Esophagus mucosa (tissue), 1 donor: ENCODE data around the gene PSMC5. TPM values are rescaled to one million over a fixed set of nuclear protein-coding genes. Genes with fewer than 3 reads are reported as not detected.
A peak's percentile ranks its signal among the peaks of the same experiment; 100 is the strongest.
"Not testable (repeated sequence)": the region's sequence is repeated elsewhere in the genome, so short reads cannot be mapped to it uniquely, and the experiment has no call there.

ENCODE experiments used
- ATAC-seq: fragments of 200-7000 bp; cut with Tn5 transposase; one replicate; pipeline ENCODE4 v1.9.1; 2020
- total RNA-seq: library from RNA; stranded (reverse); gene quantifications from one replicate; pipeline ENCODE4 v1.2.4, GENCODE V29; 2023
- donor health status: DM: yes; HTN: yes; CAD: no.

Gene PSMC5
- 102 TPM for total RNA-seq

- ATAC-seq: peak; percentile 86
These were observed at the start of gene PSMC5, which contains the start of gene FTSJ3 for GRCh38 chr17:63827002-63827800. PSMC5 (plus strand) TSS chr17:63827431; CDS start chr17:63827491, 60 bp downstream. FTSJ3 (minus strand) TSS chr17:63827663; CDS start chr17:63826902, 761 bp downstream.

GRCh38 chr17:63780507-63780906 is 46.7 kb upstream of the PSMC5 start:
- peak; percentile 74 for ATAC-seq

- ATAC-seq: no peak
These were observed 46.3 kb upstream of the PSMC5 start for GRCh38 chr17:63780928-63781327.

- ATAC-seq: no peak
These were observed 43.7 kb upstream of the PSMC5 start for GRCh38 chr17:63783522-63783921.

GRCh38 chr17:63785556-63785955 is 41.7 kb upstream of the PSMC5 start:
- ATAC-seq: no peak

- ATAC-seq: no peak
These were observed 41.1 kb upstream of the PSMC5 start for GRCh38 chr17:63786117-63786516.

GRCh38 chr17:63786971-63787711 is 40.1 kb upstream of the PSMC5 start:
- ATAC-seq: peak; percentile 99

- no peak for ATAC-seq
These were observed 37.2 kb upstream of the PSMC5 start for GRCh38 chr17:63790057-63790456.

- ATAC-seq: no peak
These were observed 35.0 kb upstream of the PSMC5 start for GRCh38 chr17:63792055-63792729.

- not testable (repeated sequence) for ATAC-seq
These were observed 30.9 kb upstream of the PSMC5 start for GRCh38 chr17:63796375-63796774.

- no peak for ATAC-seq
These were observed 28.6 kb upstream of the PSMC5 start for GRCh38 chr17:63798572-63799106.

- ATAC-seq: no peak
These were observed 26.4 kb upstream of the PSMC5 start for GRCh38 chr17:63800783-63801182.

- ATAC-seq: no peak
These were observed 22.9 kb upstream of the PSMC5 start for GRCh38 chr17:63804328-63804727.

- ATAC-seq: no peak
These were observed 21.6 kb upstream of the PSMC5 start for GRCh38 chr17:63805591-63805990.

- ATAC-seq: no peak
These were observed 17.3 kb upstream of the PSMC5 start for GRCh38 chr17:63809970-63810369.

- ATAC-seq: no peak
These were observed 11.1 kb upstream of the PSMC5 start for GRCh38 chr17:63816123-63816522.

GRCh38 chr17:63816669-63817068 is 10.6 kb upstream of the PSMC5 start:
- no peak for ATAC-seq

GRCh38 chr17:63817736-63818385 is 9.4 kb upstream of the PSMC5 start:
- ATAC-seq: no peak

GRCh38 chr17:63819131-63819530 is 8.1 kb upstream of the PSMC5 start:
- ATAC-seq: no peak

- ATAC-seq: peak; percentile 9
These were observed 7.4 kb upstream of the PSMC5 start for GRCh38 chr17:63819585-63820537.

- ATAC-seq: no peak
These were observed 6.2 kb upstream of the PSMC5 start for GRCh38 chr17:63820963-63821561.
